Nephron (organoid): Measurements from ENCODE around the gene POU2AF3.

Experiments
- H3K27ac Mint-ChIP-seq, 3 experiments: 2 replicates each; pipeline ENCODE4 v1.8.0; 2020; ENCODE audit warnings: mixed read lengths in 3 of 3, mild to moderate bottlenecking in 2 of 3, moderate library complexity in 1 of 3
- H3K27me3 Mint-ChIP-seq: 2 replicates; pipeline ENCODE4 v1.8.0; 2021; ENCODE audit warnings: low read depth, mild to moderate bottlenecking, moderate library complexity, mixed read lengths
- H3K36me3 Mint-ChIP-seq: 2 replicates; pipeline ENCODE4 v1.8.0; 2020; ENCODE audit warnings: low read depth, mixed read lengths
- H3K4me1 Mint-ChIP-seq: 2 replicates; pipeline ENCODE4 v1.8.0; 2020; ENCODE audit warnings: mixed read lengths
- H3K4me3 Mint-ChIP-seq, 3 experiments: 2 replicates each; pipeline ENCODE4 v1.8.0; 2020; ENCODE audit warnings: mild to moderate bottlenecking in 3 of 3, mixed read lengths in 3 of 3, moderate library complexity in 2 of 3
- H3K9me3 Mint-ChIP-seq: 2 replicates; pipeline ENCODE4 v1.8.0; 2020; ENCODE audit warnings: mixed read lengths
- CTCF ChIP-seq, 3 experiments: fragments of 200-600 bp; sonication (generic); IDR thresholded peaks; one replicate each; pipeline ENCODE4 v1.5.0; 2021; ENCODE audit warnings: antibody characterized with exemption in 3 of 3; ENCODE audit not compliant: unreplicated experiment in 3 of 3

The POU2AF3 gene

GRCh38 chr11:111307472-111308108, 9.2 kb downstream of the POU2AF3 start:
- H3K9me3 Mint-ChIP-seq = no peaks in the 10 kb centered on the region
- peak overlapping the region in 2 of 3 experiments; percentile 44 to 89 for H3K27ac Mint-ChIP-seq
- peaks cover 15% of the 10 kb centered on the region for H3K27me3 Mint-ChIP-seq
- peak overlapping the region in 1 of 3 experiments; percentile 16 for H3K4me3 Mint-ChIP-seq
- H3K4me1 Mint-ChIP-seq = peaks cover 52% of the 10 kb centered on the region
- TF ChIP-seq CTCF (IDR thresholded peaks at IDR 0.05; ENCODE audit: unreplicated experiment in 3 of 3) = no peak
- no peaks in the 10 kb centered on the region for H3K36me3 Mint-ChIP-seq

- no peaks in the 10 kb centered on the region for H3K36me3 Mint-ChIP-seq
- peak overlapping the region in 1 of 3 experiments; percentile 16 for H3K4me3 Mint-ChIP-seq
- peak overlapping the region in 2 of 3 experiments; percentile 44 to 89 for H3K27ac Mint-ChIP-seq
- H3K9me3 Mint-ChIP-seq = peaks cover 4% of the 10 kb centered on the region
- H3K4me1 Mint-ChIP-seq = peaks cover 50% of the 10 kb centered on the region
- no peak for TF ChIP-seq CTCF (IDR thresholded peaks at IDR 0.05; ENCODE audit: unreplicated experiment in 3 of 3)
- peaks cover 15% of the 10 kb centered on the region for H3K27me3 Mint-ChIP-seq
These were observed 9.8 kb downstream of the POU2AF3 start for GRCh38 chr11:111308140-111308539.

- Mint-ChIP-seq H3K4me3 (no peak overlapping the region), H3K27me3 (peaks cover 15% of the 10 kb centered on the region), H3K4me1 (peaks cover 47% of the 10 kb centered on the region), H3K27ac (no peak overlapping the region), H3K36me3 (no peaks in the 10 kb centered on the region), H3K9me3 (peaks cover 7% of the 10 kb centered on the region)
- TF ChIP-seq CTCF (IDR thresholded peaks at IDR 0.05; ENCODE audit: unreplicated experiment in 3 of 3) = no peak
These were observed 11.0 kb downstream of the POU2AF3 start for GRCh38 chr11:111309215-111309915.

GRCh38 chr11:111310088-111310487, 11.7 kb downstream of the POU2AF3 start:
- Mint-ChIP-seq H3K4me3 (no peak overlapping the region), H3K9me3 (peaks cover 11% of the 10 kb centered on the region), H3K4me1 (peaks cover 42% of the 10 kb centered on the region), H3K27ac (no peak overlapping the region), H3K36me3 (no peaks in the 10 kb centered on the region), H3K27me3 (peaks cover 15% of the 10 kb centered on the region)
- no peak for TF ChIP-seq CTCF (IDR thresholded peaks at IDR 0.05; ENCODE audit: unreplicated experiment in 3 of 3)

GRCh38 chr11:111310723-111311122, 12.4 kb downstream of the POU2AF3 start:
- H3K9me3 Mint-ChIP-seq = peaks cover 16% of the 10 kb centered on the region
- H3K27me3 Mint-ChIP-seq = peaks cover 17% of the 10 kb centered on the region
- H3K36me3 Mint-ChIP-seq = no peaks in the 10 kb centered on the region
- no peak overlapping the region for H3K27ac Mint-ChIP-seq
- no peak overlapping the region for H3K4me3 Mint-ChIP-seq
- peaks cover 36% of the 10 kb centered on the region for H3K4me1 Mint-ChIP-seq
- TF ChIP-seq CTCF (IDR thresholded peaks at IDR 0.05; ENCODE audit: unreplicated experiment in 3 of 3) = no peak
